Measurements from ENCODE around the gene ROS1. TPM values are rescaled to one million over a fixed set of nuclear protein-coding genes. Genes with fewer than 3 reads are reported as not detected.

ROS1 gene
- total RNA-seq, 4 donors from 2014 or later = under 0.01 to 0.17 TPM; not detected in 2

DNA sequence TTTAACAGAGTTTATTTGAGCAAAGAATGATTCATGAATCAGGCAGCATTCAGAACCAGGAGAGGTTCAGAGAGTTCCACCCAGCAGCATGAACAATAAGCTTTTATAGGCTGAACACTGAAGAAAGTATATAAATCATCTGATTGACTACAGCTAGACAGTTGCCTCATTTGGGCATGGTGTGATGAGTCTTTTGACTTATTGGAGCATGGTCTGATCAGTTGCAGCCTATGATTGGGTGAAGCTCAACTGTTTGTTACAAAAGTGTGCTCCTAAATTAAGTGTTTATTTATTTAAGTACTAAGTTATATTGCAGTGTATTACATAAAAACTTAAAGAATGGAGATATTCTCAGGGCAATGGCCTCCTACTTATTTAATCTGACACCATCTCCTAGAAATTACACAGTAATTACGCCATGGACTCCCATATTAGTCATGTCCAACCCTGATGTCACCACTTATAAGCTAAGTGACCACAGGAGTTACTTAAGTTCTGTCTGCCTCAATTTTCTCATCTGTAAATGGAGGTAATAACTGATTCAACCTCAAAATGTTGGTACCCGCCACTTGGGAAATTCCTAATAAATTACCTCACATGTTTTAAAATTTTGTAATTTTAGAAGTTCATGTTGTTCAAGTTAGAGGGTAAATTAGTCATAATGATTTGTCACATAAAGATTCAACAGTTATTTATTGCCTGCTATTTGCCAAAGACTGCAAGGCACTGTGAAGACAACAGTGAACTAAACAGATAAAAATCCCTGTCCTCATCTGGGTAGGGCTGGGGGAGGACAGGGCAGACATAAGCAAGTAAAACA is 15.2 kb upstream of the ROS1 start:
- TF ChIP-seq, protein P1, sequence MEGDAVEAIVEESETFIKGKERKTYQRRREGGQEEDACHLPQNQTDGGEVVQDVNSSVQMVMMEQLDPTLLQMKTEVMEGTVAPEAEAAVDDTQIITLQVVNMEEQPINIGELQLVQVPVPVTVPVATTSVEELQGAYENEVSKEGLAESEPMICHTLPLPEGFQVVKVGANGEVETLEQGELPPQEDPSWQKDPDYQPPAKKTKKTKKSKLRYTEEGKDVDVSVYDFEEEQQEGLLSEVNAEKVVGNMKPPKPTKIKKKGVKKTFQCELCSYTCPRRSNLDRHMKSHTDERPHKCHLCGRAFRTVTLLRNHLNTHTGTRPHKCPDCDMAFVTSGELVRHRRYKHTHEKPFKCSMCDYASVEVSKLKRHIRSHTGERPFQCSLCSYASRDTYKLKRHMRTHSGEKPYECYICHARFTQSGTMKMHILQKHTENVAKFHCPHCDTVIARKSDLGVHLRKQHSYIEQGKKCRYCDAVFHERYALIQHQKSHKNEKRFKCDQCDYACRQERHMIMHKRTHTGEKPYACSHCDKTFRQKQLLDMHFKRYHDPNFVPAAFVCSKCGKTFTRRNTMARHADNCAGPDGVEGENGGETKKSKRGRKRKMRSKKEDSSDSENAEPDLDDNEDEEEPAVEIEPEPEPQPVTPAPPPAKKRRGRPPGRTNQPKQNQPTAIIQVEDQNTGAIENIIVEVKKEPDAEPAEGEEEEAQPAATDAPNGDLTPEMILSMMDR (IDR thresholded peaks at IDR 0.05; ENCODE audit: low read depth) = no peak

DNA sequence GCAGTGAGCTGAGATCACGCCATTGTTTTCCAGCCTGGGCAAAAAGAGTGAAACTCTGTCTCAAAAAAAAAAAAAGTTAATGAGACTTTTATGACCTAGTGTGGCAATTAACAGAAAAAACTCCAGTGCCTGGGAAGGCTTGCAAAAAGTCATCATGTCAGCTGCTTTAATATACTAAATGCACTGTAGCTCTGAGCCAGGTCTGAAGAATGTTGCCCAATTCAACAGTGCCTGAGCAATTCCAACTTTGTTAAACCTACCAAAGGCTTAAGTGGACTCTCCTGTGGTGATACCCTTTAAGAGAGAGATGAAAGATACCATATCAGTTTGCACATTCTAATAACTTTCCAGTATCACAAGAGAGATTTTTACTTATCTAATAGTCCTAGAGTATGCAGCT is 6.5 kb upstream of the ROS1 start:
- TF ChIP-seq, protein P1 (IDR thresholded peaks at IDR 0.05; ENCODE audit: low read depth) = no peak

DNA sequence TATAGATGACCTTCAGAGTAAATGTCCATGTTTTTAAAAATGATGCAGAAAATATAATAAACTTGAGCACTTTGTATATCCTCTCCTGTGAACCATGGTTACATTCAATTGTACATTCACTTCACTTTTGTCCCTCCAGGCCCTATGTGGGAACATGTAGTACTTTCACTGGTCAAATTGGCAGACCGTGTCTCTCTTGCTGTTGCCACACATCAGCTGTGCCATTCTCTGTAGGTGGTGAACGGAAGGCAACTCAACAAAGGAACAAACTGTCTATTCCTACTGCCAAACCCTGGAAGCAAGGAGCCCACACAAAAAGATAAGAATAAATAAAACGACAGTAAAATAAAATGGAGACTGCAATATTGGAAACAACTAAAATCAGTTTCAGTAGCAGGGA is 2.0 kb downstream of the ROS1 start:
- TF ChIP-seq, protein P1 (IDR thresholded peaks at IDR 0.05; ENCODE audit: low read depth) = no peak

DNA sequence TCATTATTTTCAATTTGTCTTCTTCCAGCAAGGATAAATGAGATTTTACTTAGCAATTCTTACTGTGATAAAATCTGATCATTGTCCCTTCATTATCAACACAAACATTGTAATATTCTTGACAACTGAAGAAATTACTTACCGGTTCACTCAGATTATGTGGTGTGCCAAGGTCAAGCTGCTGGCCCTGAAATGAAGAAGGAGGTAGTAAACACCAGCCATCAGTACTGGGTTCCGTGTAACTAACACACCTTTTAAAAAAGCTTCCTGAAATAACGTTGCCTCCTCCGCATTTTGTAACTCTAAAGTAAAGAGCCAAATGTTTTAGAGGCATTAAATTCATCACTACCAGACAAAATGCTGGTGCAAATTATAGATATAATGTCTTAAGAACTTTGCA is 7.4 kb downstream of the ROS1 start:
- TF ChIP-seq, protein P1 (IDR thresholded peaks at IDR 0.05; ENCODE audit: low read depth) = no peak

DNA sequence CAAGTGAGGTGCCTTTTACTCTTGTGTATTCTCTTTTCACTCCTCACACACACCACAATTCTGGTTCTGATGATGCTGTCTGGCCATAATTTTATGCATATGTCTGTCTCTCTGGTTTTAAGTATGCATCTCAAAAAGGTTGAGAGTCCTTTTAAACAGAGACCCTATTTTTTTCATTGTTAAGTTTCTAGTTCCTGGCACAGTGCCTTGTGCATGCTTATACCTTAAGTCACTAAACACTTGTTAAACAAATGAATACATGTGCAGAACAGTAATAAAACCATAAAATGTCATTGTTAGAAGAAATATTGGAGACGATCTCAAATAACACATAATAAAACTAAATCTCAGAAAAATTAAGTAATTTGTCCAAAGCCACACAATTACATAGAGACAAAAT is 7.9 kb downstream of the ROS1 start:
- TF ChIP-seq, protein P1 (IDR thresholded peaks at IDR 0.05; ENCODE audit: low read depth) = no peak

DNA sequence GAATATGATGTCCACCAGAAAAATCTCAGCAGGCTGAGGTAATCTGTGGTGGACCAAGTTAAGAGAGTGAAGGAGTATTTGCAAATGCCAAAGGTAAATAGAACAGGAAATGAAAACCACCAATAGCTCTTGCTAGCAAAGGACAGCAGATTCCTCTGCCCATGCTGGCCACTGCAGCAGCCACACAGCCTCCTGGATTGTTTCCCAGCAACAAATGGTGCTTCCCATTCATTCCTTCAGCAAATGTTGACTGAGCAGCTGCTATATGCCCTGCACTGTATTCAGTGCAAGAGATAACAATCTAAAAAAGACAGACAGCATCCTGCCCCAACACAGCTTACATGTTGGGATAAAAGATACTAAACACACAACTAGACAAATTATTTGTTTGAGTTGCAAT is 11.0 kb downstream of the ROS1 start:
- TF ChIP-seq, protein P1 (IDR thresholded peaks at IDR 0.05; ENCODE audit: low read depth) = no peak

DNA sequence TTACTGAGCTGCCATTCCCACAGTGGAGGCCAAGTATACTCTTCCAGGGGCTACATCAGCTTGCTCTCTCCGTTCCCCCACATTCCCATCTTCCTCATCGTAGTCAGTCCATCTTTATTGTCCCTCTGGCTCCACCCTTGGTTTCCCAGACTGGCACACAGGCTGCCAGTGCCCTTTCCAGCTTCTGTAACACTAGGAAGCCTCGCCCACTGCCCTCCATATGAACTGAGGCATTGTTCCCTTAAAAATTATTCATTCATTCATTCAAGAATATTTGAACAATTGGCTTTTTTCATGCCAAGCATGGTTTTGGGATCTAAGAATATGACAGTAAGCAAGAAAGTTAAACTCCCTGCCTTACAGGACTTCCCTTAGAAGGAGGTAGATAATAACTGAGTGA is 14.3 kb downstream of the ROS1 start:
- TF ChIP-seq, protein P1 (IDR thresholded peaks at IDR 0.05; ENCODE audit: low read depth) = no peak

Data from subcutaneous adipose tissue (tissue), 4 donors.